Hematopoietic multipotent progenitor cell treated with erythropoietin and hydrocortisone succinate and interleukin-3 and kit ligand, for 15 days (in vitro differentiated cells): ENCODE results near the gene PTGER3.
"Not testable (repeated sequence)": the region's sequence is repeated elsewhere in the genome, so short reads cannot be mapped to it uniquely, and the experiment has no call there.

Source experiments
- DNase-seq: peaks from one replicate; pipeline ENCODE4 v3.0.0-alpha.2; 2015; ENCODE audit warnings: low spot score

PTGER3 gene

GRCh38 chr1:70947835-70948234 is 99.8 kb downstream of the PTGER3 start:
- no peak for DNase-seq

DNA sequence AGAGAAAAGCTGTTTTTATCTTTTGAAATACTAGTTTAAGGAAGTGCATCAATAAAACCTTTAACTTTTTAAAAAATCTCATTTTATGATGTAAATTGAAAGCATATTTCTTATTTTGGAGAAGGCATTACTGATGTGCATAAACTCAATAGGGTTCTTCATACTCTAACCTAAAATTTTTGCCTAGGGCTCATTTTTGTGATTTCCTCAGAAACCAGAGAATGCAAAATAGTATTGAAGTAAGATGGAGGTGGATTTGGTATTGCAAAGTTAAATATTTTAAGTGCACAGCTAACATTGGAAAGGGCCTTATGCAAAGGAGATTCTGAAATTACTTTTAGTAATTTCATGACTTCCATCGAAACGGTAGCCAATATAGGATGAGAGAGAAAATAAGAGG is 101.9 kb downstream of the PTGER3 start:
- no peak for DNase-seq

DNA sequence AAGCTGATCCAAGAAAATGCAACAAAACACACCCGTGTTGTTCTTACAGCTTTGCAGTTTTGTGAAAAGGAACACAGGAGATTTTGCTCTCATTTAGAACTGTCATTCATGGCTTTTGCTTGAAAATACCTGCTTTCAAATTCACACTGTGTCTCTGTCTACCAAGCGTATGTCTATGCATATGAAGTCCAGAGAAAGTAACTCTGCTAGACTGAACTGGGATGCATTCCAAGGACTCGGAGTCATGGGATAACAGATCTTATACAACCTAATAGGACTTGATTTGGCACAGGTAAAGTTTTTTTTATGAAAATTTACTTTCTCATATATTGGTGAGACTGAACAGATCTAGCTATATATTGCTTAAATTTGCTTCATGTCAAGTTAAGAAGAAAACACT is 102.4 kb downstream of the PTGER3 start:
- DNase-seq, result no peak

DNA sequence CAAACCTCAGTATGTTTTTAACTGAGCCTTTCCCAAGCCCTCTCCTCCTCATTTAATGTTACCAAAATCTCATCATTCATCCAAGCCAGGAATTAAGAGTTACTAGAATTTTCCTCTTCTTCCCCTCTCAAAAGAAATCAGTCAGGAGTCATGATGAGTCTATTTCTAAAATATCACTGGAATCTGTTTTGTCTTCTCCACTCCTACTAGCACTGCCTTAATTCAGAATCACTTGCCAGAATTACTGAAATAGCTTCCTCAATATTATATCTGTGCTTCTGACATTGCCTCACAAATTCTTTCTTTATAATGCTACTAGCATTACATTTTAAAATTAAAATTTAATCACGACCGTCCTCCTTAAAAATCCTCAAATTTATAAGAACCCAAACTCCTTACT is 106.1 kb downstream of the PTGER3 start:
- no peak for DNase-seq

GRCh38 chr1:70940398-70940797 is 107.2 kb downstream of the PTGER3 start:
- DNase-seq, result not testable (repeated sequence)

DNA sequence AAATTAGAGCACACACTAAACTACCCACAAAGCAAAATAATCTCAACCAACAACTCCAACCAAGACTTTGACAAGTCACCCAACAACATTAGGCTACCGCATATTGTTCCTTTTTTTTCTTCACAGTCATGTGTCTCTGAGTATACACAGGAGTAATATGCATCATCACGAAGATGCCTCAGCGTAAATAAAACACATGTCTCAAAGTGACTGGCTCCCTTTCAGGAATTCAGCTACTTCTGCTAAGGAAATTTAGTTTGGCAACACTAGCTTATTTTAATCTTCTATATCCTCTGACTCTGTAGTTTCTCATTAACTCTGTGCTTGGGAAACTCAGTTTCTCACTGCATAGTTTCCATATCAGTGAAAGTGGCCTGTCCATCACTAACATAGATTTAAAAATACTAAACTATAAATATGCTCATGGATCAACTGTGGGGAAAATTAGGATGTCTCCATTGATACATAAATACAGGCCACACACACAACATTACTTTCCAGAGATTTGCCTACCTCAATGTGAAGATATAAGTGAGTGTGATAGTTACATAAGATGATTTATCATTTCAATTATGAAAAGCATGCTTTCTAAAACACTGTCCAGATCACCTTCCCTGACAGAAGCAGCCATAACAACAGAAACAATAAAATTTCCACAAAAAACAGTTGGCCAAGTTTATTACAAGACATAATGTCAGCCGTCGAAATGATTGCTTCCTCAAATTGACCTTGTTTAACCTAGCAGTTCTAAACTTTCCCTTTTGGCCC is 113.2 kb downstream of the PTGER3 start:
- no peak for DNase-seq

DNA sequence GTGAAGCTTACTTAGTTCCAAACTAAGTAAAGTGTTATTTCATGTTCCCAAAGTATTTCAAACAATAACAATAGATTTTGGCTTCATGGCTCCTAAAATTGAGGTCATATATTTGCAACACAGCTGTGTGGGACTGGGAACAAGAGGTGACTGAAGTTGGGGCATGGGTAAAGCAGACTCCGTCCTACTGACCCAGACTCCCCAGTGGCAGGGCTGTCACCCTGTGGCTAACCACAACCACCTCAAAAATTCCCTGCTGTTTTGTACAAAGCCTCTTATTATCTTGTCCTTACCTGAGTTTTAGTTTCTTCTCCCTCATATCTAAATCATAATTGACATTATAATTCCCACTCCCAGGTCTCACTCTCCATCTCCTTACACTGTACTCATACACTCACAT is 117.6 kb downstream of the PTGER3 start:
- DNase-seq, result no peak

DNA sequence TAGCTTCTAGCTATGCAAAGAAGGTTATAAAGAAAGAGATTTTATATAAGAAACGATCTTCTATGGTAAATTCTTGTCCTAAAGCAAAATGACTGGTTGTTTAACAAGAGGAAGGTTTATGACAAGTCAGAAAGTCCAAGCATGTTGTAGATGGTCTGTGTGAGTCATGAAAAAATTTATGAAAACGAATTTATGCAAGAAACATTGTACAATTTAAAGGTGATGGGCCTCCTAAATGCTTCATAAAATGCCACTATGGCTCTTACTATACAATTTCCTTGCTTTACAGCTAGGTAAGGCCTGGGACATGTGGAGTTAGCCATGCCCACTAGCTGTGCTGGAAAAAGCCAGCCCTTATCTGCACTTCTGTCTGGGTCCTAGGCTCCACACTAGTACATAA is 125.4 kb downstream of the PTGER3 start:
- DNase-seq, result no peak
